ENCODE data around the gene LNX2.

- no peak for TF ChIP-seq CTCF (conservative IDR thresholded peaks at IDR 0.05; ENCODE audit: low read depth, low read length)
- no peak for TF ChIP-seq EZH2 (IDR thresholded peaks at IDR 0.05; ENCODE audit: borderline replicate concordance, low read depth, low read length, poor library complexity, severe bottlenecking)
These were observed 5.5 kb upstream of the LNX2 start for GRCh38 chr13:27625839-27626238.

Data from A673 (cell line).